Panc1 (cell line): ENCODE data around the gene HINFP. TPM values are rescaled to one million over a fixed set of nuclear protein-coding genes. Genes with fewer than 3 reads are reported as not detected.

Experiments
- ATAC-seq: fragments of 200-7000 bp; cut with Tn5 transposase; 2 replicates; pipeline ENCODE4 v1.9.1; 2020; ENCODE audit warnings: mild to moderate bottlenecking, moderate library complexity
- BruUV-seq: library from RNA; stranded (reverse); fragments of 400-500 nt; replicated peaks from 2 replicates; lab custom pipeline; 2021; lab: Mats Ljungman, UMichigan
- CTCF ChIA-PET: fragments of 300-600 bp; sonication (Branson Sonifier 250); formaldehyde crosslinking; loops from one replicate; lab custom pipeline; 2022; ENCODE audit warnings: antibody characterized with exemption; lab: Charles Lee
- POLR2A ChIA-PET: fragments of 300-600 bp; sonication (Branson Sonifier 250); formaldehyde crosslinking; loops from one replicate; lab custom pipeline; 2022; ENCODE audit warnings: antibody characterized with exemption; lab: Charles Lee
- DNase-seq: peaks from one replicate; pipeline ENCODE4 v3.0.0-alpha.2; 2010; ENCODE audit warnings: low read depth, low spot score
- H3K27ac ChIP-seq: 2 replicates; pipeline ENCODE4 v1.5.1; 2011; ENCODE audit warnings: mild to moderate bottlenecking, low read length, inconsistent platforms
- H3K27me3 ChIP-seq: fragments of 200-500 bp; sonication (Bioruptor generic); 2 replicates; pipeline ENCODE4 v1.6.0; 2014; ENCODE audit warnings: low read length, inconsistent platforms; ENCODE audit not compliant: control insufficient read depth, insufficient read depth
- H3K36me3 ChIP-seq: fragments of 200-500 bp; sonication (Bioruptor generic); 2 replicates; pipeline ENCODE4 v1.5.1; 2014; ENCODE audit warnings: inconsistent platforms, mild to moderate bottlenecking, low read length, moderate library complexity; ENCODE audit not compliant: control insufficient read depth, insufficient read depth
- H3K4me1 ChIP-seq: 2 replicates; pipeline ENCODE4 v1.5.1; 2011; ENCODE audit warnings: inconsistent platforms, mild to moderate bottlenecking, low read length, moderate library complexity; ENCODE audit not compliant: control insufficient read depth, insufficient read depth
- H3K4me3 ChIP-seq, 2 experiments: 2 replicates each; pipeline ENCODE4 v1.5.1; 2011 to 2012; ENCODE audit warnings: low read depth in 2 of 2, low read length in 2 of 2, mild to moderate bottlenecking in 2 of 2, inconsistent platforms in 1 of 2, moderate library complexity in 1 of 2
- H3K9me3 ChIP-seq: fragments of 200-500 bp; sonication (Bioruptor generic); 2 replicates; pipeline ENCODE4 v1.5.1; 2014; ENCODE audit warnings: low read depth, mild to moderate bottlenecking, inconsistent platforms, low read length, moderate library complexity; ENCODE audit not compliant: control insufficient read depth, insufficient read depth
- CTCF ChIP-seq: fragments of 450-650 bp; IDR thresholded peaks from 2 replicates; pipeline ENCODE4 v1.5.1; 2017; ENCODE audit warnings: mild to moderate bottlenecking
- POLR2AphosphoS5 ChIP-seq: IDR thresholded peaks from 2 replicates; pipeline ENCODE4 v1.6.1; 2012; ENCODE audit warnings: mild to moderate bottlenecking, low read depth, low read length, moderate library complexity
- REST ChIP-seq, 2 experiments: IDR thresholded peaks; 2 replicates each; pipeline ENCODE4 v1.6.1; 2011 to 2012; ENCODE audit warnings: low read depth in 2 of 2, control low read depth in 1 of 2, low read length in 1 of 2, mild to moderate bottlenecking in 1 of 2, moderate library complexity in 1 of 2; ENCODE audit not compliant: insufficient read depth in 1 of 2
- SIN3A ChIP-seq: IDR thresholded peaks from 2 replicates; pipeline ENCODE4 v1.6.1; 2012; ENCODE audit warnings: low read depth, mild to moderate bottlenecking, low read length, moderate library complexity, borderline replicate concordance; ENCODE audit not compliant: insufficient read depth
- TCF7L2 ChIP-seq: IDR thresholded peaks from 2 replicates; pipeline ENCODE4 v1.6.1; 2011; ENCODE audit warnings: mild to moderate bottlenecking, low read depth, low read length, inconsistent platforms
- in situ Hi-C: cut with HindIII; loops from 2 replicates; pipeline ENCODE4 v1.10.0; 2016; ENCODE audit warnings: low sequenced_read_pairs, low pct_unique_long_range_greater_than_20kb
- intact Hi-C: fragments of 100-400 bp; cut with micrococcal nuclease; formaldehyde crosslinking; loops from one replicate; pipeline ENCODE4 v1.10.0; 2022; ENCODE audit not compliant: unreplicated experiment
- total RNA-seq: library from RNA; stranded (reverse); gene quantifications from one replicate; pipeline ENCODE4 v1.2.1, GENCODE V29; 2021; ENCODE audit not compliant: unreplicated experiment

The HINFP gene
- total RNA-seq, 1 experiment from 2014 or later = 52.7 TPM

- H3K4me1 ChIP-seq = peaks cover 8% of the 10 kb centered on the region
- no peaks in the 10 kb centered on the region for H3K27me3 ChIP-seq
- H3K27ac ChIP-seq = no peak overlapping the region
- CTCF ChIA-PET = no interaction called here
- no peak for DNase-seq
- no peak overlapping the region for H3K4me3 ChIP-seq
- intact Hi-C loops = no loop called here
- no peaks in the 10 kb centered on the region for H3K36me3 ChIP-seq
- in situ Hi-C loops = no loop called here
- no peaks in the 10 kb centered on the region for H3K9me3 ChIP-seq
- TF ChIP-seq SIN3A (no peak), TCF7L2 (no peak), REST (IDR thresholded peaks at IDR 0.05; ENCODE audit: insufficient read depth in 1 of 2, low read depth in 2 of 2, low read length in 1 of 2) (no peak), POLR2AphosphoS5 (no peak), CTCF (no peak)
- BruUV-seq = no TSS peak
- no peak for ATAC-seq
- POLR2A ChIA-PET = no interaction called here
Observed at GRCh38 chr11:119172513-119172912, 51.1 kb downstream of the HINFP start.

- CTCF ChIA-PET = no interaction called here
- BruUV-seq = no TSS peak
- no peaks in the 10 kb centered on the region for H3K27me3 ChIP-seq
- ATAC-seq (no peak), DNase-seq (no peak)
- in situ Hi-C loops = no loop called here
- intact Hi-C loops = no loop called here
- no peaks in the 10 kb centered on the region for H3K9me3 ChIP-seq
- no peak overlapping the region for H3K4me3 ChIP-seq
- H3K36me3 ChIP-seq = no peaks in the 10 kb centered on the region
- 0 out of 2 replicates have a peak, but pooled peaks cover 3% of the 10 kb centered on the region for H3K4me1 ChIP-seq
- POLR2A ChIA-PET = interaction anchor here (0.6 kb wide), 1 partner anchor 51 kb away, joined by 4 read pairs; no protein-coding TSS in a partner anchor
- no peak overlapping the region for H3K27ac ChIP-seq
- TF ChIP-seq REST (IDR thresholded peaks at IDR 0.05; ENCODE audit: insufficient read depth in 1 of 2, low read depth in 2 of 2, low read length in 1 of 2) (no peak), POLR2AphosphoS5 (no peak), CTCF (no peak), SIN3A (no peak), TCF7L2 (no peak)
Observed at GRCh38 chr11:119173453-119173852, 52.1 kb downstream of the HINFP start.
